HepG2 (cell line): ENCODE data around the gene SLC12A3. TPM values are rescaled to one million over a fixed set of nuclear protein-coding genes. Genes with fewer than 3 reads are reported as not detected.

Source experiments
- ERF ChIP-seq: IDR thresholded peaks from 2 replicates; pipeline ENCODE4 v1.6.1; 2018; ENCODE audit warnings: missing biosample characterization, missing genetic modification reagents
- HDAC2 ChIP-seq: sonication (generic); formaldehyde crosslinking; IDR thresholded peaks from 2 replicates; pipeline ENCODE4 v1.4.0; 2020; ENCODE audit warnings: missing genetic modification reagents
- MYC ChIP-seq: sonication (generic); formaldehyde crosslinking; IDR thresholded peaks from 2 replicates; pipeline ENCODE4 v1.9.0; 2021; ENCODE audit warnings: missing genetic modification reagents, borderline replicate concordance
- NBN ChIP-seq: fragments of 450-650 bp; conservative IDR thresholded peaks from 2 replicates; pipeline ENCODE4 v1.6.1; 2017
- NR2F1 ChIP-seq, 2 experiments: fragments of 450-650 bp in 1 of 2; formaldehyde crosslinking in 1 of 2; IDR thresholded peaks; 2 replicates each; pipeline versions ENCODE4 v1.5.0 to v1.6.1; 2016 to 2020; ENCODE audit warnings: mild to moderate bottlenecking in 1 of 2, missing compliant biosample characterization in 1 of 2, missing genetic modification reagents in 1 of 2, moderate library complexity in 1 of 2
- SOX6 ChIP-seq, 2 experiments: fragments of 450-650 bp in 1 of 2; sonication (generic) in 1 of 2; formaldehyde crosslinking in 1 of 2; IDR thresholded peaks; 2 replicates each; pipeline versions ENCODE4 v1.4.0 to v1.6.1; 2017 to 2020; ENCODE audit warnings: antibody characterized with exemption in 1 of 2, mild to moderate bottlenecking in 1 of 2, missing genetic modification reagents in 1 of 2
- TERF1 ChIP-seq: sonication (generic); formaldehyde crosslinking; IDR thresholded peaks from 2 replicates; pipeline ENCODE4 v1.8.0; 2022; ENCODE audit warnings: mild to moderate bottlenecking, missing genetic modification reagents, moderate library complexity
- THAP9 ChIP-seq: sonication (generic); formaldehyde crosslinking; IDR thresholded peaks from 2 replicates; pipeline ENCODE4; 2020; ENCODE audit warnings: missing genetic modification reagents, mild to moderate bottlenecking, borderline replicate concordance
- ZFP91 ChIP-seq: sonication (generic); formaldehyde crosslinking; IDR thresholded peaks from 2 replicates; pipeline ENCODE4 v1.9.0; 2022; ENCODE audit warnings: missing genetic modification reagents, mild to moderate bottlenecking, borderline replicate concordance
- ZKSCAN8 ChIP-seq: IDR thresholded peaks from 2 replicates; pipeline ENCODE4 v1.6.1; 2016; ENCODE audit warnings: borderline replicate concordance, missing genetic modification reagents, missing compliant biosample characterization
- ZNF33A ChIP-seq: sonication (generic); formaldehyde crosslinking; IDR thresholded peaks from 2 replicates; pipeline ENCODE4 v1.5.1; 2020; ENCODE audit warnings: missing genetic modification reagents, mild to moderate bottlenecking, moderate library complexity, borderline replicate concordance
- ZNF501 ChIP-seq: sonication (generic); formaldehyde crosslinking; IDR thresholded peaks from 2 replicates; pipeline ENCODE4 v1.5.1; 2020; ENCODE audit warnings: mild to moderate bottlenecking, moderate library complexity, missing genetic modification reagents
- ZNF543 ChIP-seq: sonication (generic); formaldehyde crosslinking; IDR thresholded peaks from 2 replicates; pipeline ENCODE4 v1.4.0; 2020; ENCODE audit warnings: mild to moderate bottlenecking, missing genetic modification reagents
- ZNF589 ChIP-seq: sonication (generic); formaldehyde crosslinking; conservative IDR thresholded peaks from 2 replicates; pipeline ENCODE4 v1.8.0; 2022; ENCODE audit warnings: mild to moderate bottlenecking, moderate library complexity, missing genetic modification reagents
- polyA plus RNA-seq, 8 experiments: library from polyadenylated mRNA; depleted of rRNA in 3 of 8; stranded (reverse) in 7 of 8; unstranded in 1 of 8; fragments of >200 nt; fragmentation: Illumina TruSeq in 4 of 8; extraction: Trizol in 4 of 8; gene quantifications; 2 replicates each; pipeline versions ENCODE4 v1.2.1 to v1.2.3, GENCODE V29; 2011 to 2016; ENCODE audit warnings: low read depth in 4 of 8, missing spikeins in 1 of 8, mixed read lengths in 1 of 8; ENCODE audit not compliant: insufficient read depth in 1 of 8
- total RNA-seq, 5 experiments: library from RNA; depleted of rRNA; stranded (reverse); fragments of >200 nt; fragmentation: Illumina TruSeq; extraction: Trizol; gene quantifications; 2 replicates each; pipeline ENCODE4 v1.2.3, GENCODE V29; 2016; ENCODE audit warnings: low read depth in 1 of 5
- TF ChIP-seq, protein P1 (sequence below): sonication (generic); formaldehyde crosslinking; IDR thresholded peaks from 2 replicates; pipeline ENCODE4 v1.8.1; 2023; ENCODE audit warnings: mild to moderate bottlenecking, missing genetic modification reagents
- TF ChIP-seq, protein P2 (sequence below): IDR thresholded peaks from 2 replicates; pipeline ENCODE4 v1.6.1; 2016; ENCODE audit warnings: mild to moderate bottlenecking, missing biosample characterization, missing genetic modification reagents

The SLC12A3 gene
- total and polyA plus RNA-seq, 2 of the 13 experiments (the other 11 are each of a cell fraction or from before 2014, with no cell fraction given): 6.2 TPM; not detected in 1

GRCh38 chr16:56950881-56951771 is 86.1 kb downstream of the SLC12A3 start (continued):
- TF ChIP-seq THAP9 (CRISPR knock-in tag) (peak; percentile 70; the same call in 1 of the 2 replicates), NR2F1 (CRISPR knock-in tag; IDR thresholded peaks at IDR 0.05) (no peak), MYC (peak; percentile 23; the same call in 1 of the 2 replicates), HDAC2 (CRISPR knock-in tag) (peak; percentile 43; the same call in 1 of the 2 replicates), SOX6 (IDR thresholded peaks at IDR 0.05) (no peak), SOX6 (CRISPR knock-in tag; IDR thresholded peaks at IDR 0.05) (peak; percentile 35; the same call in 1 of the 2 replicates), NBN (no peak), ZNF589 (CRISPR knock-in tag) (no peak), ZNF33A (CRISPR knock-in tag) (no peak), ZFP91 (CRISPR knock-in tag) (peak; percentile 75; the same call in 1 of the 2 replicates), TERF1 (CRISPR knock-in tag) (no peak), ZNF501 (CRISPR knock-in tag) (no peak), ERF (0 out of 2 replicates have a peak, but pooled peaks have one; percentile 24), ZKSCAN8 (CRISPR knock-in tag) (no peak), ZNF543 (CRISPR knock-in tag) (no peak)
- TF ChIP-seq, protein P1, sequence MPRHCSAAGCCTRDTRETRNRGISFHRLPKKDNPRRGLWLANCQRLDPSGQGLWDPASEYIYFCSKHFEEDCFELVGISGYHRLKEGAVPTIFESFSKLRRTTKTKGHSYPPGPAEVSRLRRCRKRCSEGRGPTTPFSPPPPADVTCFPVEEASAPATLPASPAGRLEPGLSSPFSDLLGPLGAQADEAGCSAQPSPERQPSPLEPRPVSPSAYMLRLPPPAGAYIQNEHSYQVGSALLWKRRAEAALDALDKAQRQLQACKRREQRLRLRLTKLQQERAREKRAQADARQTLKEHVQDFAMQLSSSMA: no peak
- TF ChIP-seq, protein P2, sequence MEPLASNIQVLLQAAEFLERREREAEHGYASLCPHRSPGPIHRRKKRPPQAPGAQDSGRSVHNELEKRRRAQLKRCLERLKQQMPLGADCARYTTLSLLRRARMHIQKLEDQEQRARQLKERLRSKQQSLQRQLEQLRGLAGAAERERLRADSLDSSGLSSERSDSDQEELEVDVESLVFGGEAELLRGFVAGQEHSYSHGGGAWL (CRISPR knock-in tag): peak; percentile 36; the same call in 1 of the 2 replicates
